HepG2 (cell line): ENCODE results near the gene TMEM35A. TPM values are rescaled to one million over a fixed set of nuclear protein-coding genes. Genes with fewer than 3 reads are reported as not detected.

Experiments used
- CHCHD3 ChIP-seq: sonication (generic); formaldehyde crosslinking; IDR thresholded peaks from 2 replicates; pipeline ENCODE4 v1.8.0; 2022; ENCODE audit warnings: mild to moderate bottlenecking, missing genetic modification reagents, moderate library complexity
- ELF1 ChIP-seq: sonication (generic); formaldehyde crosslinking; IDR thresholded peaks from 2 replicates; pipeline ENCODE4 v1.4.0; 2020; ENCODE audit warnings: missing genetic modification reagents
- HOXA9 ChIP-seq: sonication (generic); formaldehyde crosslinking; IDR thresholded peaks from 2 replicates; pipeline ENCODE4 v1.8.1; 2022; ENCODE audit warnings: missing genetic modification reagents, mild to moderate bottlenecking, moderate library complexity, borderline replicate concordance
- ISL2 ChIP-seq: sonication (generic); formaldehyde crosslinking; IDR thresholded peaks from 2 replicates; pipeline ENCODE4 v1.5.0; 2020; ENCODE audit warnings: missing genetic modification reagents
- MIXL1 ChIP-seq: IDR thresholded peaks from 2 replicates; pipeline ENCODE4 v1.6.1; 2016
- PBX3 ChIP-seq: sonication (generic); formaldehyde crosslinking; IDR thresholded peaks from 2 replicates; pipeline ENCODE4 v1.8.1; 2023; ENCODE audit warnings: missing genetic modification reagents, inconsistent platforms, borderline replicate concordance
- PHF8 ChIP-seq: sonication (generic); formaldehyde crosslinking; IDR thresholded peaks from 2 replicates; pipeline ENCODE4 v1.5.0; 2020; ENCODE audit warnings: missing genetic modification reagents
- RFX1 ChIP-seq: fragments of 450-650 bp; IDR thresholded peaks from 2 replicates; pipeline ENCODE4 v1.6.1; 2017
- RFX5 ChIP-seq: IDR thresholded peaks from 2 replicates; pipeline ENCODE4 v1.6.1; 2011; ENCODE audit warnings: low read depth, low read length, improper control_type of control experiment
- SPEN ChIP-seq: sonication (generic); formaldehyde crosslinking; IDR thresholded peaks from 2 replicates; pipeline ENCODE4 v1.5.1; 2020; ENCODE audit warnings: low read depth, mild to moderate bottlenecking, missing genetic modification reagents
- TEAD3 ChIP-seq: optimal IDR thresholded peaks from 2 replicates; pipeline ENCODE3; 2016; ENCODE audit warnings: borderline replicate concordance
- ZBTB46 ChIP-seq: sonication (generic); formaldehyde crosslinking; IDR thresholded peaks from 2 replicates; pipeline ENCODE4 v1.4.0; 2020; ENCODE audit warnings: mild to moderate bottlenecking, missing genetic modification reagents, borderline replicate concordance
- ZFP91 ChIP-seq: sonication (generic); formaldehyde crosslinking; IDR thresholded peaks from 2 replicates; pipeline ENCODE4 v1.9.0; 2022; ENCODE audit warnings: missing genetic modification reagents, mild to moderate bottlenecking, borderline replicate concordance
- ZNF260 ChIP-seq: sonication (generic); formaldehyde crosslinking; IDR thresholded peaks from 2 replicates; pipeline ENCODE4 v1.4.0; 2020; ENCODE audit warnings: missing genetic modification reagents, low read depth, mild to moderate bottlenecking, borderline replicate concordance
- ZNF350 ChIP-seq: sonication (generic); formaldehyde crosslinking; IDR thresholded peaks from 2 replicates; pipeline ENCODE4 v1.4.0; 2020; ENCODE audit warnings: mild to moderate bottlenecking, low read depth, missing genetic modification reagents, borderline replicate concordance
- ZNF709 ChIP-seq: sonication (generic); formaldehyde crosslinking; IDR thresholded peaks from 2 replicates; pipeline ENCODE4 v1.5.0; 2020; ENCODE audit warnings: mild to moderate bottlenecking, missing genetic modification reagents
- ZNF720 ChIP-seq: sonication (generic); formaldehyde crosslinking; IDR thresholded peaks from 2 replicates; pipeline ENCODE4 v1.4.0; 2020; ENCODE audit warnings: missing genetic modification reagents
- polyA plus RNA-seq, 8 experiments: library from polyadenylated mRNA; depleted of rRNA in 3 of 8; stranded (reverse) in 7 of 8; unstranded in 1 of 8; fragments of >200 nt; fragmentation: Illumina TruSeq in 4 of 8; extraction: Trizol in 4 of 8; gene quantifications; 2 replicates each; pipeline versions ENCODE4 v1.2.1 to v1.2.3, GENCODE V29; 2011 to 2016; ENCODE audit warnings: low read depth in 4 of 8, missing spikeins in 1 of 8, mixed read lengths in 1 of 8; ENCODE audit not compliant: insufficient read depth in 1 of 8
- total RNA-seq, 5 experiments: library from RNA; depleted of rRNA; stranded (reverse); fragments of >200 nt; fragmentation: Illumina TruSeq; extraction: Trizol; gene quantifications; 2 replicates each; pipeline ENCODE4 v1.2.3, GENCODE V29; 2016; ENCODE audit warnings: low read depth in 1 of 5

The TMEM35A gene
- total and polyA plus RNA-seq, 2 of the 13 experiments (the other 11 are each of a cell fraction or from before 2014, with no cell fraction given): 0.03 TPM; not detected in 1

- TF ChIP-seq ZFP91 (no peak; the same call in 1 of the 2 replicates), ISL2 (no peak), MIXL1 (CRISPR knock-in tag) (no peak), PBX3 (CRISPR knock-in tag) (no peak), CHCHD3 (no peak), HOXA9 (CRISPR knock-in tag) (no peak), ZNF720 (no peak), ELF1 (CRISPR knock-in tag) (0 out of 2 replicates have a peak, but pooled peaks have one; percentile 14), ZNF260 (CRISPR knock-in tag) (no peak), ZNF350 (peak; percentile 38; the same call in 1 of the 2 replicates), RFX1 (no peak), RFX5 (peak; percentile 56; the same call in 1 of the 2 replicates), ZNF709 (CRISPR knock-in tag) (0 out of 2 replicates have a peak, but pooled peaks have one; percentile 39), PHF8 (peak; percentile 37; the same call in 1 of the 2 replicates), SPEN (CRISPR knock-in tag) (peak; percentile 69), ZBTB46 (CRISPR knock-in tag) (no peak), TEAD3 (peak; percentile 21)
Measured at GRCh38 chrX:101097546-101098453, 19.1 kb downstream of the TMEM35A start, which contains the start of gene CENPI (continued).
